ENCODE data around the gene SAMD9. TPM values are rescaled to one million over a fixed set of nuclear protein-coding genes. Genes with fewer than 3 reads are reported as not detected.

Gene SAMD9
- polyA plus RNA-seq, 1 donor (not counting 4 experiments of a cell fraction or from before 2014, with no cell fraction given) = 26.8 TPM

GRCh38 chr7:93142127-93142526 is 24.3 kb upstream of the SAMD9 start:
- no peak for TF ChIP-seq CTCF (optimal IDR thresholded peaks at IDR 0.05 in 1 of 3, IDR thresholded peaks at IDR 0.05 in 1 of 3, conservative IDR thresholded peaks at IDR 0.05 in 1 of 3; ENCODE audit: extremely low read depth in 1 of 3, insufficient read depth in 2 of 3, low read length in 3 of 3)
- TF ChIP-seq EZH2 (IDR thresholded peaks at IDR 0.05; ENCODE audit: low read length) = no peak
- peaks cover 0 to 2% of the 10 kb centered on the region in 2 experiments for H3K36me3 ChIP-seq (ENCODE audit: control insufficient read depth in 2 of 2, extremely low read depth in 1 of 2, insufficient read depth in 2 of 2, low read length in 2 of 2)
- no peak for FAIRE-seq
- DNase-seq (ENCODE audit: low read depth, low spot score) = no peak
- H3K27me3 ChIP-seq (ENCODE audit: control insufficient read depth, extremely low read depth, insufficient read depth, low read length) = no peaks in the 10 kb centered on the region
- no peaks in the 10 kb centered on the region for H3K9me1 ChIP-seq (ENCODE audit: control insufficient read depth, extremely low read depth, insufficient read depth, low read length)
- no peak overlapping the region for H3K9ac ChIP-seq (ENCODE audit: control insufficient read depth, extremely low read depth, insufficient read depth, low read length)
- no peaks in the 10 kb centered on the region for H3K79me2 ChIP-seq (ENCODE audit: control insufficient read depth, insufficient read depth, low read length)
- dilution Hi-C loops (cut with MboI; ENCODE audit: extremely low pct_ligation_motif_present, low sequenced_read_pairs) = no loop called here
- peaks cover under 1% of the 10 kb centered on the region for H3K4me1 ChIP-seq (ENCODE audit: control insufficient read depth, extremely low read depth, insufficient read depth, low read length)
- H2AFZ ChIP-seq (ENCODE audit: control insufficient read depth, low read length) = no peak overlapping the region
- H4K20me1 ChIP-seq (ENCODE audit: control insufficient read depth, extremely low read depth, insufficient read depth, low read length) = no peaks in the 10 kb centered on the region
- H3K27ac ChIP-seq (ENCODE audit: control insufficient read depth, insufficient read depth, low read length) = no peak overlapping the region
- H3K9me3 ChIP-seq (ENCODE audit: control insufficient read depth, low read depth, low read length) = no peaks in the 10 kb centered on the region
- H3K4me3 ChIP-seq (ENCODE audit: control insufficient read depth in 2 of 3, extremely low read depth in 1 of 3, insufficient read depth in 2 of 3, low read depth in 1 of 3, low read length in 3 of 3) = no peak overlapping the region
- H3K4me2 ChIP-seq (ENCODE audit: control insufficient read depth, extremely low read depth, insufficient read depth, low read depth, low read length) = no peak overlapping the region

- peaks cover 0 to 2% of the 10 kb centered on the region in 2 experiments for H3K36me3 ChIP-seq (ENCODE audit: control insufficient read depth in 2 of 2, extremely low read depth in 1 of 2, insufficient read depth in 2 of 2, low read length in 2 of 2)
- FAIRE-seq = no peak
Observed at GRCh38 chr7:93140582-93141191, 22.9 kb upstream of the SAMD9 start.

More at GRCh38 chr7:93140582-93141191, 22.9 kb upstream of the SAMD9 start:
- TF ChIP-seq EZH2 (IDR thresholded peaks at IDR 0.05; ENCODE audit: low read length) = no peak
- no peak for TF ChIP-seq CTCF (optimal IDR thresholded peaks at IDR 0.05 in 1 of 3, IDR thresholded peaks at IDR 0.05 in 1 of 3, conservative IDR thresholded peaks at IDR 0.05 in 1 of 3; ENCODE audit: extremely low read depth in 1 of 3, insufficient read depth in 2 of 3, low read length in 3 of 3)
- no peaks in the 10 kb centered on the region for H3K79me2 ChIP-seq (ENCODE audit: control insufficient read depth, insufficient read depth, low read length)
- no peaks in the 10 kb centered on the region for H4K20me1 ChIP-seq (ENCODE audit: control insufficient read depth, extremely low read depth, insufficient read depth, low read length)
- H3K4me1 ChIP-seq (ENCODE audit: control insufficient read depth, extremely low read depth, insufficient read depth, low read length) = no peaks in the 10 kb centered on the region
- dilution Hi-C loops (cut with MboI; ENCODE audit: extremely low pct_ligation_motif_present, low sequenced_read_pairs) = no loop called here
- no peak overlapping the region for H3K9ac ChIP-seq (ENCODE audit: control insufficient read depth, extremely low read depth, insufficient read depth, low read length)
- H3K4me3 ChIP-seq (ENCODE audit: control insufficient read depth in 2 of 3, extremely low read depth in 1 of 3, insufficient read depth in 2 of 3, low read depth in 1 of 3, low read length in 3 of 3) = no peak overlapping the region
- H3K9me1 ChIP-seq (ENCODE audit: control insufficient read depth, extremely low read depth, insufficient read depth, low read length) = no peaks in the 10 kb centered on the region
- H3K27ac ChIP-seq (ENCODE audit: control insufficient read depth, insufficient read depth, low read length) = no peak overlapping the region
- no peaks in the 10 kb centered on the region for H3K9me3 ChIP-seq (ENCODE audit: control insufficient read depth, low read depth, low read length)
- no peak overlapping the region for H3K4me2 ChIP-seq (ENCODE audit: control insufficient read depth, extremely low read depth, insufficient read depth, low read depth, low read length)
- H2AFZ ChIP-seq (ENCODE audit: control insufficient read depth, low read length) = no peak overlapping the region
- no peak for DNase-seq (ENCODE audit: low read depth, low spot score)
- no peaks in the 10 kb centered on the region for H3K27me3 ChIP-seq (ENCODE audit: control insufficient read depth, extremely low read depth, insufficient read depth, low read length)

All from keratinocyte (primary cell).